Measurements from ENCODE around the gene SLC9A1. TPM values are rescaled to one million over a fixed set of nuclear protein-coding genes. Genes with fewer than 3 reads are reported as not detected.
"Not testable (repeated sequence)": the region's sequence is repeated elsewhere in the genome, so short reads cannot be mapped to it uniquely, and the experiment has no call there.

The SLC9A1 gene
- total RNA-seq, 2 experiments from 2014 or later, result 5.8 to 19.2 TPM

DNA sequence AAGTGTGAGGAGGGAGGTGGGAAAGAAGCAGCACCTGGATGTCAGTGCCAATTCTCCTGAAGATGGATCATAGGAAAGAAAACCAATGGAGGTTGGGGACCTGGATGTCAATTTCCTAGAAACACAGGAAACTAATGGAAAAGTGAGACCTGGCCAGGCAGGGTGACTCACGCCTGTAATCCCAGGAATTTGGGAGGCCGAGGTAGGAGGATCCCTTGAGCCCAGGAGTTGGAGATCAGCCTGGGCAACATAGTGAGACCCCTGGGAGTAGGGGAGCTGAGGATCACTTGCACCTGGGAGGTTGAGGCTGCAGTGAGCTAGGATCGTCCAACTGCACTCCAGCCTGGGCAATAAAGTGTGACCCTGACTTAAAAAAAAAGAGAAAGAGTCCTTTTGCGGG lies 21.4 kb upstream of the SLC9A1 start:
- H3K9me2 ChIP-seq (ENCODE audit: insufficient read depth, low read length), result no peaks in the 10 kb centered on the region
- H2AFZ ChIP-seq (ENCODE audit: low read length), result no peak overlapping the region
- no peaks in the 10 kb centered on the region for H3K36me3 ChIP-seq (ENCODE audit: insufficient read depth, low read length)
- H3K9me3 ChIP-seq (ENCODE audit: low read length), result peaks cover 12% of the 10 kb centered on the region; the same call in 1 of the 2 replicates
- no peak for DNase-seq (ENCODE audit: low spot score)
- ChIA-PET POLR2A (no interaction called here), CTCF (ENCODE audit: unreplicated experiment) (no interaction called here)
- no TSS peak for BruUV-seq (replicated peaks)
- TF ChIP-seq EZH2phosphoT487 (IDR thresholded peaks at IDR 0.05; ENCODE audit: borderline replicate concordance, low read depth, low read length), result no peak
- TF ChIP-seq, protein P1, sequence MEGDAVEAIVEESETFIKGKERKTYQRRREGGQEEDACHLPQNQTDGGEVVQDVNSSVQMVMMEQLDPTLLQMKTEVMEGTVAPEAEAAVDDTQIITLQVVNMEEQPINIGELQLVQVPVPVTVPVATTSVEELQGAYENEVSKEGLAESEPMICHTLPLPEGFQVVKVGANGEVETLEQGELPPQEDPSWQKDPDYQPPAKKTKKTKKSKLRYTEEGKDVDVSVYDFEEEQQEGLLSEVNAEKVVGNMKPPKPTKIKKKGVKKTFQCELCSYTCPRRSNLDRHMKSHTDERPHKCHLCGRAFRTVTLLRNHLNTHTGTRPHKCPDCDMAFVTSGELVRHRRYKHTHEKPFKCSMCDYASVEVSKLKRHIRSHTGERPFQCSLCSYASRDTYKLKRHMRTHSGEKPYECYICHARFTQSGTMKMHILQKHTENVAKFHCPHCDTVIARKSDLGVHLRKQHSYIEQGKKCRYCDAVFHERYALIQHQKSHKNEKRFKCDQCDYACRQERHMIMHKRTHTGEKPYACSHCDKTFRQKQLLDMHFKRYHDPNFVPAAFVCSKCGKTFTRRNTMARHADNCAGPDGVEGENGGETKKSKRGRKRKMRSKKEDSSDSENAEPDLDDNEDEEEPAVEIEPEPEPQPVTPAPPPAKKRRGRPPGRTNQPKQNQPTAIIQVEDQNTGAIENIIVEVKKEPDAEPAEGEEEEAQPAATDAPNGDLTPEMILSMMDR (conservative IDR thresholded peaks at IDR 0.05; ENCODE audit: low read length), result no peak
- H3K4me3 ChIP-seq (ENCODE audit: low read depth, low read length, poor library complexity, severe bottlenecking), result no peak overlapping the region
- no peaks in the 10 kb centered on the region for H3K79me2 ChIP-seq (ENCODE audit: insufficient read depth, low read depth, low read length)
- no peak overlapping the region for H3K27ac ChIP-seq (ENCODE audit: low read depth, low read length, poor library complexity, severe bottlenecking)
- no peaks in the 10 kb centered on the region for H4K20me1 ChIP-seq (ENCODE audit: insufficient read depth, low read length)
- H3K4me2 ChIP-seq (ENCODE audit: low read length), result no peak overlapping the region
- intact Hi-C loops (cut with micrococcal nuclease; ENCODE audit: unreplicated experiment), result no loop called here
- H3K4me1 ChIP-seq (ENCODE audit: insufficient read depth, low read length, poor library complexity, severe bottlenecking), result no peaks in the 10 kb centered on the region

GRCh38 chr1:27172992-27173391 lies 18.1 kb upstream of the SLC9A1 start:
- CTCF ChIA-PET (ENCODE audit: unreplicated experiment); BruUV-seq (replicated peaks); DNase-seq (ENCODE audit: low spot score); H4K20me1 ChIP-seq (ENCODE audit: insufficient read depth, low read length); H3K4me3 ChIP-seq (ENCODE audit: low read depth, low read length, poor library complexity, severe bottlenecking); H3K4me1 ChIP-seq (ENCODE audit: insufficient read depth, low read length, poor library complexity, severe bottlenecking); intact Hi-C loops (cut with micrococcal nuclease; ENCODE audit: unreplicated experiment); H3K79me2 ChIP-seq (ENCODE audit: insufficient read depth, low read depth, low read length); H3K9me3 ChIP-seq (ENCODE audit: low read length); H3K4me2 ChIP-seq (ENCODE audit: low read length); H3K27ac ChIP-seq (ENCODE audit: low read depth, low read length, poor library complexity, severe bottlenecking); H3K36me3 ChIP-seq (ENCODE audit: insufficient read depth, low read length); H3K9me2 ChIP-seq (ENCODE audit: insufficient read depth, low read length); H2AFZ ChIP-seq (ENCODE audit: low read length): not testable (repeated sequence)
- POLR2A ChIA-PET, result interaction anchor here (0.6 kb wide), 1 partner anchor 11 kb away, joined by 3 read pairs; no protein-coding TSS in a partner anchor

DNA sequence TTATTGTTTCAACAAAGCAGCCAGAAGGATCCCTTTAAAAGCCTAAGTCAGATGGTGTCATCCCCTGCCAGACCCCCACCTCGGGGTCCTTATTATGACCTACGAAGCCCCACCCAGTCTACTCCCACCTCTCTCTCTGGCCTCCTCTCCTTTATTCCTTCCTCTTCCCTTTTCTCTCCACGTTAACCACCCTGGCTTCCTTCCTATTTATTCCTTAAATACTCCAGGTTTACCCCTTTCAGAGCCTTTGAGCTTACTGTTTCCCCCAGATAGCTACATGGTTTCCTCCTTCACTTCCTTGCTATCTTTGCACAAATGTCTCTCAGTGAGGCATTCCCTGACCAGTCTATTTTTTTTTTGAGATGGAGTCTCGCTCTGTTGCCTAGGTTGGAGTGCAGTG lies 12.0 kb upstream of the SLC9A1 start:
- Histone ChIP-seq H3K9me2 (ENCODE audit: insufficient read depth, low read length) (no peaks in the 10 kb centered on the region), H3K4me2 (ENCODE audit: low read length) (no peak overlapping the region), H3K79me2 (ENCODE audit: insufficient read depth, low read depth, low read length) (no peaks in the 10 kb centered on the region), H2AFZ (ENCODE audit: low read length) (no peak overlapping the region), H3K36me3 (ENCODE audit: insufficient read depth, low read length) (no peaks in the 10 kb centered on the region), H3K27ac (ENCODE audit: low read depth, low read length, poor library complexity, severe bottlenecking) (no peak overlapping the region), H3K4me1 (ENCODE audit: insufficient read depth, low read length, poor library complexity, severe bottlenecking) (peaks cover 3% of the 10 kb centered on the region), H3K9me3 (ENCODE audit: low read length) (no peaks in the 10 kb centered on the region), H4K20me1 (ENCODE audit: insufficient read depth, low read length) (no peaks in the 10 kb centered on the region), H3K4me3 (ENCODE audit: low read depth, low read length, poor library complexity, severe bottlenecking) (no peak overlapping the region)
- ChIA-PET CTCF (ENCODE audit: unreplicated experiment) (no interaction called here), POLR2A (interaction anchor here (0.6 kb wide), 1 partner anchor 14 kb away, joined by 4 read pairs; no protein-coding TSS in a partner anchor)
- BruUV-seq (replicated peaks), result no TSS peak
- TF ChIP-seq EZH2phosphoT487 (IDR thresholded peaks at IDR 0.05; ENCODE audit: borderline replicate concordance, low read depth, low read length), result no peak
- TF ChIP-seq, protein P1 (conservative IDR thresholded peaks at IDR 0.05; ENCODE audit: low read length), result no peak
- intact Hi-C loops (cut with micrococcal nuclease; ENCODE audit: unreplicated experiment), result no loop called here
- no peak for DNase-seq (ENCODE audit: low spot score)

Data from OCI-LY7 (cell line).